Endothelial cell of umbilical vein (primary cell): ENCODE data around the gene SVIL. TPM values are rescaled to one million over a fixed set of nuclear protein-coding genes. Genes with fewer than 3 reads are reported as not detected.

Experiments
- BruUV-seq: library from RNA; stranded (reverse); fragments of 400-500 nt; replicated peaks from 2 replicates; lab custom pipeline; 2021; lab: Mats Ljungman, UMichigan
- CTCF ChIA-PET: fragments of 300-600, 350-600 bp; sonication (Branson Sonifier 250); formaldehyde crosslinking; loops from one replicate; lab custom pipeline; 2021; ENCODE audit warnings: antibody characterized with exemption, inconsistent platforms; lab: Charles Lee
- POLR2A ChIA-PET: fragments of 300-600, 350-600 bp; sonication (Branson Sonifier 250); formaldehyde crosslinking; loops from one replicate; lab custom pipeline; 2021; ENCODE audit warnings: antibody characterized with exemption, inconsistent platforms; lab: Charles Lee
- DNase-seq: peaks from one replicate; pipeline ENCODE4 v3.0.0-alpha.2; 2011; ENCODE audit warnings: low read depth, low spot score
- FAIRE-seq: peaks from 2 replicates; lab custom pipeline; 2011; peaks lifted over from hg19 to GRCh38; lab: Jason Lieb, UNC
- H2AFZ ChIP-seq: 2 replicates; pipeline ENCODE4 v1.6.0; 2012; ENCODE audit warnings: low read depth, low read length, control low read depth, inconsistent platforms
- H3K27ac ChIP-seq: 2 replicates; pipeline ENCODE4 v1.5.1; 2011; ENCODE audit warnings: low read depth, mild to moderate bottlenecking, control low read depth, low read length, moderate library complexity; ENCODE audit not compliant: insufficient read depth
- H3K27me3 ChIP-seq, 2 experiments: 2 replicates each; pipeline versions ENCODE4 v1.6.0 to v1.6.1; 2011; ENCODE audit warnings: low read length in 2 of 2, mixed read lengths in 1 of 2; ENCODE audit not compliant: control insufficient read depth in 2 of 2, insufficient read depth in 2 of 2
- H3K36me3 ChIP-seq, 2 experiments: 2 replicates in 1 of 2; 3 replicates in 1 of 2; pipeline ENCODE4 v1.5.1; 2011; ENCODE audit warnings: low read length in 2 of 2, mild to moderate bottlenecking in 1 of 2, moderate library complexity in 1 of 2; ENCODE audit not compliant: control insufficient read depth in 2 of 2, insufficient read depth in 2 of 2; ENCODE audit errors: extremely low read depth in 1 of 2
- H3K4me1 ChIP-seq: 3 replicates; pipeline ENCODE4 v1.5.1; 2011; ENCODE audit warnings: mild to moderate bottlenecking, low read length; ENCODE audit not compliant: control insufficient read depth, insufficient read depth; ENCODE audit errors: extremely low read depth
- H3K4me2 ChIP-seq: 2 replicates; pipeline ENCODE4 v1.6.1; 2011; ENCODE audit warnings: low read length, control low read depth, mixed read lengths; ENCODE audit not compliant: insufficient read depth
- H3K4me3 ChIP-seq, 3 experiments: fragments of 200-600 bp in 1 of 3; sonication (generic), shearing (Covaris generic) in 1 of 3; replicated peaks in 1 of 3; 2 replicates each; pipeline ENCODE4 v1.5.1; 2011 to 2016; ENCODE audit warnings: control low read depth in 3 of 3, low read length in 3 of 3, mild to moderate bottlenecking in 2 of 3, inconsistent platforms in 1 of 3, low read depth in 1 of 3, moderate library complexity in 1 of 3; ENCODE audit not compliant: insufficient read depth in 1 of 3
- H3K79me2 ChIP-seq: 2 replicates; pipeline ENCODE4 v1.6.0; 2012; ENCODE audit warnings: low read length, inconsistent platforms; ENCODE audit not compliant: control insufficient read depth, insufficient read depth
- H3K9ac ChIP-seq: replicated peaks from 2 replicates; pipeline ENCODE3; 2011; ENCODE audit warnings: low read length, control low read depth; ENCODE audit not compliant: insufficient read depth; ENCODE audit errors: extremely low read depth
- H3K9me1 ChIP-seq: replicated peaks from 3 replicates; pipeline ENCODE4 v1.6.0; 2011; ENCODE audit warnings: mild to moderate bottlenecking, low read length; ENCODE audit not compliant: control insufficient read depth, insufficient read depth; ENCODE audit errors: extremely low read depth
- H3K9me3 ChIP-seq: replicated peaks from 2 replicates; pipeline ENCODE4 v1.5.1; 2012; ENCODE audit warnings: low read length, inconsistent platforms; ENCODE audit not compliant: control insufficient read depth, insufficient read depth
- H4K20me1 ChIP-seq: replicated peaks from 2 replicates; pipeline ENCODE3; 2011; ENCODE audit warnings: mild to moderate bottlenecking, low read length; ENCODE audit not compliant: control insufficient read depth, insufficient read depth; ENCODE audit errors: extremely low read depth
- CTCF ChIP-seq, 2 donors: IDR thresholded peaks; 1 replicate in 1 of 2; 2 replicates in 1 of 2; pipeline ENCODE4 v1.5.1; 2011; ENCODE audit warnings: low read length in 2 of 2, mild to moderate bottlenecking in 2 of 2, moderate library complexity in 2 of 2, control low read depth in 1 of 2, inconsistent platforms in 1 of 2, low read depth in 1 of 2; ENCODE audit not compliant: insufficient read depth in 1 of 2; ENCODE audit errors: extremely low read depth in 1 of 2
- EZH2 ChIP-seq: IDR thresholded peaks from 2 replicates; pipeline ENCODE4 v1.6.1; 2012; ENCODE audit warnings: borderline replicate concordance, low read depth, mild to moderate bottlenecking, moderate library complexity, low read length, inconsistent platforms; ENCODE audit not compliant: severe bottlenecking
- FOS ChIP-seq: IDR thresholded peaks from 2 replicates; pipeline ENCODE4 v1.6.1; 2011; ENCODE audit warnings: mild to moderate bottlenecking, low read length, moderate library complexity, borderline replicate concordance; ENCODE audit not compliant: insufficient read depth
- GATA2 ChIP-seq: IDR thresholded peaks from 2 replicates; pipeline ENCODE4 v1.7.0; 2011; ENCODE audit warnings: low read depth, mild to moderate bottlenecking, moderate library complexity, mixed read lengths, low read length; ENCODE audit not compliant: insufficient read length, insufficient read depth
- JUN ChIP-seq: IDR thresholded peaks from 2 replicates; pipeline ENCODE4 v1.6.1; 2011; ENCODE audit warnings: borderline replicate concordance, low read depth; ENCODE audit not compliant: insufficient read length, insufficient read depth
- MAX ChIP-seq: IDR thresholded peaks from 2 replicates; pipeline ENCODE4 v1.6.1; 2011; ENCODE audit not compliant: insufficient read depth, insufficient read length
- MYC ChIP-seq: IDR thresholded peaks from one replicate; pipeline ENCODE4 v1.6.1; 2011; ENCODE audit warnings: mild to moderate bottlenecking, low read depth, low read length
- POLR2A ChIP-seq: IDR thresholded peaks from 2 replicates; pipeline ENCODE4 v1.6.1; 2012; ENCODE audit warnings: low read depth, mild to moderate bottlenecking, control low read depth, low read length
- POLR2AphosphoS5 ChIP-seq: IDR thresholded peaks from 2 replicates; pipeline ENCODE4 v1.6.1; 2012; ENCODE audit warnings: low read depth, mild to moderate bottlenecking, control low read depth, low read length, moderate library complexity; ENCODE audit not compliant: insufficient read depth
- dilution Hi-C: fragments of 300-500 bp; cut with MboI; formaldehyde crosslinking; loops from one replicate; pipeline ENCODE4 v1.15.0; 2019; ENCODE audit warnings: low sequenced_read_pairs; ENCODE audit not compliant: extremely low pct_ligation_motif_present
- intact Hi-C: fragments of 100-400 bp; cut with micrococcal nuclease; formaldehyde crosslinking; loops from one replicate; pipeline ENCODE4 v1.10.0; 2022
- polyA plus RNA-seq, 4 experiments: library from polyadenylated mRNA; depleted of rRNA in 3 of 4; stranded (reverse) in 3 of 4; unstranded in 1 of 4; fragments of >200 nt; gene quantifications; 2 replicates each; pipeline versions ENCODE4 v1.2.1 to v1.2.3, GENCODE V29; 2011 to 2012; ENCODE audit warnings: missing spikeins in 1 of 4
- total RNA-seq: library from RNA; stranded (reverse); gene quantifications from 2 replicates; pipeline ENCODE4 v1.2.3, GENCODE V29; 2021

Gene SVIL
- total and polyA plus RNA-seq, 2 donors (not counting 3 experiments of a cell fraction or from before 2014, with no cell fraction given) = 22.6 to 70.7 TPM

- Histone ChIP-seq H4K20me1 (no peaks in the 10 kb centered on the region), H3K79me2 (no peaks in the 10 kb centered on the region), H2AFZ (no peak overlapping the region), H3K9ac (no peak overlapping the region), H3K9me1 (no peaks in the 10 kb centered on the region), H3K36me3 (peaks cover 10 to 33% of the 10 kb centered on the region in 2 experiments), H3K9me3 (no peaks in the 10 kb centered on the region), H3K4me2 (no peak overlapping the region), H3K4me3 (no peak overlapping the region), H3K4me1 (peaks cover 3% of the 10 kb centered on the region), H3K27ac (no peak overlapping the region), H3K27me3 (no peaks in the 10 kb centered on the region)
- no peak for TF ChIP-seq MAX
- TF ChIP-seq JUN = no peak
- no peak for TF ChIP-seq POLR2AphosphoS5
- TF ChIP-seq GATA2 = no peak
- no peak for TF ChIP-seq EZH2
- TF ChIP-seq CTCF (IDR thresholded peaks at IDR 0.05; ENCODE audit: extremely low read depth in 1 of 2, insufficient read depth in 1 of 2, low read depth in 1 of 2, low read length in 2 of 2) = no peak
- no peak for TF ChIP-seq POLR2A
- no peak for TF ChIP-seq MYC
- no peak for TF ChIP-seq FOS
- ChIA-PET CTCF (no interaction called here), POLR2A (no interaction called here)
- intact Hi-C loops (no loop called here), dilution Hi-C loops (no loop called here)
- BruUV-seq = no TSS peak
- FAIRE-seq (no peak), DNase-seq (no peak)
Measured at GRCh38 chr10:29469481-29470354, 165.1 kb downstream of the SVIL start.
